ENCODE results near the gene SPECC1. TPM values are rescaled to one million over a fixed set of nuclear protein-coding genes. Genes with fewer than 3 reads are reported as not detected.

The SPECC1 gene
- total and polyA plus RNA-seq, 8 donors: 6.1 to 38.3 (median 7.1) TPM

GRCh38 chr17:20086416-20087076 lies 77.4 kb downstream of the SPECC1 start:
- Histone ChIP-seq H3K9me3 (no peaks in the 10 kb centered on the region), H3K4me1 (no peaks in the 10 kb centered on the region), H3K27me3 (no peaks in the 10 kb centered on the region), H3K4me3 (no peak overlapping the region), H3K27ac (no peak overlapping the region), H3K36me3 (no peaks in the 10 kb centered on the region)
- intact Hi-C loops (cut with DNase I): no loop called here
- TF ChIP-seq, protein P1, sequence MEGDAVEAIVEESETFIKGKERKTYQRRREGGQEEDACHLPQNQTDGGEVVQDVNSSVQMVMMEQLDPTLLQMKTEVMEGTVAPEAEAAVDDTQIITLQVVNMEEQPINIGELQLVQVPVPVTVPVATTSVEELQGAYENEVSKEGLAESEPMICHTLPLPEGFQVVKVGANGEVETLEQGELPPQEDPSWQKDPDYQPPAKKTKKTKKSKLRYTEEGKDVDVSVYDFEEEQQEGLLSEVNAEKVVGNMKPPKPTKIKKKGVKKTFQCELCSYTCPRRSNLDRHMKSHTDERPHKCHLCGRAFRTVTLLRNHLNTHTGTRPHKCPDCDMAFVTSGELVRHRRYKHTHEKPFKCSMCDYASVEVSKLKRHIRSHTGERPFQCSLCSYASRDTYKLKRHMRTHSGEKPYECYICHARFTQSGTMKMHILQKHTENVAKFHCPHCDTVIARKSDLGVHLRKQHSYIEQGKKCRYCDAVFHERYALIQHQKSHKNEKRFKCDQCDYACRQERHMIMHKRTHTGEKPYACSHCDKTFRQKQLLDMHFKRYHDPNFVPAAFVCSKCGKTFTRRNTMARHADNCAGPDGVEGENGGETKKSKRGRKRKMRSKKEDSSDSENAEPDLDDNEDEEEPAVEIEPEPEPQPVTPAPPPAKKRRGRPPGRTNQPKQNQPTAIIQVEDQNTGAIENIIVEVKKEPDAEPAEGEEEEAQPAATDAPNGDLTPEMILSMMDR (IDR thresholded peaks at IDR 0.05): no peak
- ATAC-seq (no peak), DNase-seq (no peak)

- Histone ChIP-seq H3K4me1 (no peaks in the 10 kb centered on the region), H3K27me3 (no peaks in the 10 kb centered on the region), H3K27ac (no peak overlapping the region), H3K36me3 (no peaks in the 10 kb centered on the region), H3K9me3 (no peaks in the 10 kb centered on the region), H3K4me3 (no peak overlapping the region)
- ATAC-seq: no peak
- TF ChIP-seq, protein P1 (IDR thresholded peaks at IDR 0.05): no peak
- intact Hi-C loops (cut with DNase I): no loop called here
- no peak for DNase-seq
Measured at GRCh38 chr17:20087538-20088250, 78.5 kb downstream of the SPECC1 start.

GRCh38 chr17:20089756-20090547 lies 80.8 kb downstream of the SPECC1 start:
- ATAC-seq (no peak), DNase-seq (no peak)
- Histone ChIP-seq H3K4me3 (no peak overlapping the region), H3K36me3 (no peaks in the 10 kb centered on the region), H3K9me3 (no peaks in the 10 kb centered on the region), H3K27me3 (no peaks in the 10 kb centered on the region), H3K27ac (no peak overlapping the region), H3K4me1 (no peaks in the 10 kb centered on the region)
- TF ChIP-seq, protein P1 (IDR thresholded peaks at IDR 0.05): no peak
- intact Hi-C loops (cut with DNase I): no loop called here

GRCh38 chr17:20091174-20092029 lies 82.2 kb downstream of the SPECC1 start:
- ATAC-seq: no peak
- no peaks in the 10 kb centered on the region for H3K4me1 ChIP-seq
- no peak for DNase-seq

More at GRCh38 chr17:20091174-20092029, 82.2 kb downstream of the SPECC1 start:
- H3K27me3 ChIP-seq: peaks cover 0 to 4% of the 10 kb centered on the region in 2 donors
- H3K4me3 ChIP-seq: no peak overlapping the region
- TF ChIP-seq, protein P1 (IDR thresholded peaks at IDR 0.05): no peak
- no peaks in the 10 kb centered on the region for H3K36me3 ChIP-seq
- H3K9me3 ChIP-seq: no peaks in the 10 kb centered on the region
- peak overlapping the region in 1 of 2 donors; percentile 56 for H3K27ac ChIP-seq
- intact Hi-C loops (cut with DNase I): no loop called here
